Lower lobe of right lung (tissue), 2 donors: Measurements from ENCODE around the gene UBASH3B. TPM values are rescaled to one million over a fixed set of nuclear protein-coding genes. Genes with fewer than 3 reads are reported as not detected.

Source experiments
- ATAC-seq, 2 donors: fragments of 200-7000 bp; cut with Tn5 transposase; one replicate each; pipeline ENCODE4 v1.9.1; 2020 to 2022; ENCODE audit warnings: mild to moderate bottlenecking in 2 of 2, moderate library complexity in 2 of 2
- DNase-seq: peaks from one replicate; pipeline ENCODE4 v3.0.0-alpha.2; 2020
- H3K27ac ChIP-seq: fragments of 200-600 bp; one replicate; pipeline ENCODE4 v1.8.0; 2022
- H3K27me3 ChIP-seq: fragments of 200-600 bp; one replicate; pipeline ENCODE4 v1.8.0; 2022; ENCODE audit warnings: low read depth
- H3K36me3 ChIP-seq: fragments of 200-600 bp; one replicate; pipeline ENCODE4 v1.8.0; 2022; ENCODE audit warnings: mild to moderate bottlenecking
- H3K4me1 ChIP-seq: fragments of 200-600 bp; one replicate; pipeline ENCODE4 v1.8.0; 2022
- H3K4me3 ChIP-seq: fragments of 200-600 bp; one replicate; pipeline ENCODE4 v1.8.0; 2022; ENCODE audit warnings: mild to moderate bottlenecking
- H3K9me3 ChIP-seq: fragments of 200-600 bp; one replicate; pipeline ENCODE4 v1.8.0; 2022
- intact Hi-C: fragments of 100-400 bp; cut with DNase I; formaldehyde crosslinking; loops from one replicate; pipeline ENCODE4 v1.11.0; 2022
- total RNA-seq: library from RNA; stranded (reverse); fragmentation: NEBNext Ultra II Directional; extraction: Animal tissue kit (Norgen Biotek cat#: 25700); gene quantifications from one replicate; pipeline ENCODE4 v1.2.1, GENCODE V29; 2021
- TF ChIP-seq, protein P1 (sequence below): fragments of 200-600 bp; IDR thresholded peaks from one replicate; pipeline ENCODE4 v1.8.0; 2022; ENCODE audit warnings: antibody characterized with exemption, mild to moderate bottlenecking
- donor health status: DM: no; HTN: yes; CAD: no; lungs with severe emphysema.

UBASH3B gene
- total RNA-seq, 1 donor from 2014 or later, result 64.7 TPM

DNA sequence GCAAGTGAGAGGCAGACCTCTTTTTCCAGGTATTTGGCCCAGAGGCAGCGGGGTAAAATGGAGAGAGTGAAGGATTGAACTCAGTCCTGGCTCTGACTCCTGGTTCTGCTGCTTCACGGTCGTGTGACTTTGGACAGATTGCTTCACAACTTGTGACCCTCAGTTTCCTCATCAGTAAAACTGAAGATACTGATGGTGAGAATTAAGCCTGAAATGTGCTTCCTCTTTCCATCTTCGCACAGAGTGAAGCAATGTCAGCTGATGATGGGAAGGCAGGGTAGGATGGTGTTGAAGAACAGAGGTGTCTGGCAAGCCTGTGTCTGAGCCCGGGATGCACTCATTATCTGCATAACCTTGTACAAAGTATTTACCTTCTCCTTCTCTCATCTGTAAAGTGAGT lies 59.0 kb downstream of the UBASH3B start:
- H3K27ac ChIP-seq, result no peak overlapping the region
- no peaks in the 10 kb centered on the region for H3K36me3 ChIP-seq
- no peak for DNase-seq
- peak; percentile 36 to 47 for ATAC-seq
- H3K4me3 ChIP-seq, result no peak overlapping the region
- no peaks in the 10 kb centered on the region for H3K9me3 ChIP-seq
- TF ChIP-seq, protein P1, sequence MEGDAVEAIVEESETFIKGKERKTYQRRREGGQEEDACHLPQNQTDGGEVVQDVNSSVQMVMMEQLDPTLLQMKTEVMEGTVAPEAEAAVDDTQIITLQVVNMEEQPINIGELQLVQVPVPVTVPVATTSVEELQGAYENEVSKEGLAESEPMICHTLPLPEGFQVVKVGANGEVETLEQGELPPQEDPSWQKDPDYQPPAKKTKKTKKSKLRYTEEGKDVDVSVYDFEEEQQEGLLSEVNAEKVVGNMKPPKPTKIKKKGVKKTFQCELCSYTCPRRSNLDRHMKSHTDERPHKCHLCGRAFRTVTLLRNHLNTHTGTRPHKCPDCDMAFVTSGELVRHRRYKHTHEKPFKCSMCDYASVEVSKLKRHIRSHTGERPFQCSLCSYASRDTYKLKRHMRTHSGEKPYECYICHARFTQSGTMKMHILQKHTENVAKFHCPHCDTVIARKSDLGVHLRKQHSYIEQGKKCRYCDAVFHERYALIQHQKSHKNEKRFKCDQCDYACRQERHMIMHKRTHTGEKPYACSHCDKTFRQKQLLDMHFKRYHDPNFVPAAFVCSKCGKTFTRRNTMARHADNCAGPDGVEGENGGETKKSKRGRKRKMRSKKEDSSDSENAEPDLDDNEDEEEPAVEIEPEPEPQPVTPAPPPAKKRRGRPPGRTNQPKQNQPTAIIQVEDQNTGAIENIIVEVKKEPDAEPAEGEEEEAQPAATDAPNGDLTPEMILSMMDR, result no peak
- no peaks in the 10 kb centered on the region for H3K27me3 ChIP-seq
- peaks cover 20% of the 10 kb centered on the region for H3K4me1 ChIP-seq
- intact Hi-C loops, result no loop called here

DNA sequence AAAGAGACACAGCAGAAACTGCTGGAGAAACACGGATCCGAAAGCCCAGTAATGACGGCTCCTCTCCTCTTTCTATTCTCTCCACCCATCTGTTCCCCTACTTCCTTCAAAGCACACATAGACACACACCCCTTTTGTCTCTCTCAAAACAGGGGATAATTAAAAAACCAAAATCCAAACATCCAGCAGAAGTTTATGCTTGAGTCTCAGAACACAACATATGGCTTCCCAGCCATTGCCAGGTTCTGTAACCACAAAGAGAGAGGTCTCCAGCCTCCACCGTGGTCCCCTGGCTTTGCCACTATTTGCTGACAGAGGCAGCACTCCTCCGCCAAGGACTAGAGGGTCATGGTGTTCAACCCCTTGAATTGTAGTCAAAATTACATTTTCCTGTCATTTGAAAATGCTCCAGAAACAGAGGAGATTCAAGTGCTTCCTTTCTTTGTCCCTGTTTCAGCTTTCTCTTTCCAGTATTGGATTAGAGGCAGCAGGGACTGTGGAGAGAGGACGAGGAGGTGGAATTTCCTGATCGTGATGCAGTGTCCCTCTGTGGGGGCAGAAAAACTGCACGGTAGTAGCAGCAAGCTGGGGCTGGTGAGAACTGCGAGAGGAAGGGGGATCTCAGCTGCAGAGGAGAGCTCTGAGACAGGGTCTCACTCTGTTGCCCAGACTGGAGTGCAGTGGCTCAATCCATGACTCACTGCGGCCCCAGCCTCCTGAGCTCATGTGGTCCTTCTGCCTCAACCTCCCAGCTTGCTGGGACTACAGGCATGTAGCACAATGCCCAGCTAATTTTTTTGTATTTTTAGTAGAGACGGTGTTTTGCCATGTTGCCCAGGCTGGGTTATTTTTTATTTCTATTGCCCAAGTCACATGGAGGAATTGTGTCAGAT lies 60.3 kb downstream of the UBASH3B start:
- no peak for DNase-seq
- H3K27ac ChIP-seq, result no peak overlapping the region

DNA sequence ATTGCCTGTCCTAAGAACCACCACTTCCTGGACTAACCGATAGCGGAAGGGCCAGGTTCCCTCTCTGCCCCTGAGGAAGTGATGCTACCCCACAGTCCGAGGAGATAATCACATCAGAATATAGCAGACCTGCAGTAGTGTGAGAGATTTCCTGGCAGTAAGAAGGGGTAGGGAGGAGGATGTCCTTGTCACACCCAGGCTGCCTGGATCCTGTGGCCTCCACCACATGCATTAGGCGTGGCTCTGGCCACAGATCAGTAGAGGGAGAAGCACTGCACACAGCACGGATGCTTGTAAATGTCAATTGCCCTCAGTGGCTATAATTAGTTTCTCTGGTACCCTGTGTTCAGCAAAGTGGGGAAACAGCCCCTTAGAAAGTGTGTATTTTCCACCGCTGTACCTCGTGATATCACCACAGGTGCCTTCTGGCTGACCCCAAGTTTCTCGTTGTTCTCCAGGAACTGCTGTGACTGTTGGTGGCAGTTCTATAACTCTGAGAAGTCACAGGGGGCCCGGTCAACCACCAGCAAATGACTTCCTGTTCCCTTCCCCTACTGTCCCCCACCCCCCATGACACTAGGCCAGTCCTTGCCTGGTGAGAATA lies 61.8 kb downstream of the UBASH3B start:
- H3K27ac ChIP-seq, result peak overlapping the region; percentile 41
- ATAC-seq (peak; percentile 60 to 68), DNase-seq (peak; percentile 51)
- H3K4me1 ChIP-seq, result peaks cover 17% of the 10 kb centered on the region
- H3K36me3 ChIP-seq, result no peaks in the 10 kb centered on the region
- no peaks in the 10 kb centered on the region for H3K27me3 ChIP-seq
- no peak overlapping the region for H3K4me3 ChIP-seq
- TF ChIP-seq, protein P1, result no peak
- no peaks in the 10 kb centered on the region for H3K9me3 ChIP-seq
- intact Hi-C loops, result no loop called here

More for the DNA sequence above, 60.3 kb downstream of the UBASH3B start:
- Histone ChIP-seq H3K36me3 (no peaks in the 10 kb centered on the region), H3K4me3 (no peak overlapping the region), H3K4me1 (peaks cover 17% of the 10 kb centered on the region), H3K9me3 (no peaks in the 10 kb centered on the region), H3K27me3 (no peaks in the 10 kb centered on the region)
- ATAC-seq, result no peak
- TF ChIP-seq, protein P1, result no peak
- intact Hi-C loops, result no loop called here

DNA sequence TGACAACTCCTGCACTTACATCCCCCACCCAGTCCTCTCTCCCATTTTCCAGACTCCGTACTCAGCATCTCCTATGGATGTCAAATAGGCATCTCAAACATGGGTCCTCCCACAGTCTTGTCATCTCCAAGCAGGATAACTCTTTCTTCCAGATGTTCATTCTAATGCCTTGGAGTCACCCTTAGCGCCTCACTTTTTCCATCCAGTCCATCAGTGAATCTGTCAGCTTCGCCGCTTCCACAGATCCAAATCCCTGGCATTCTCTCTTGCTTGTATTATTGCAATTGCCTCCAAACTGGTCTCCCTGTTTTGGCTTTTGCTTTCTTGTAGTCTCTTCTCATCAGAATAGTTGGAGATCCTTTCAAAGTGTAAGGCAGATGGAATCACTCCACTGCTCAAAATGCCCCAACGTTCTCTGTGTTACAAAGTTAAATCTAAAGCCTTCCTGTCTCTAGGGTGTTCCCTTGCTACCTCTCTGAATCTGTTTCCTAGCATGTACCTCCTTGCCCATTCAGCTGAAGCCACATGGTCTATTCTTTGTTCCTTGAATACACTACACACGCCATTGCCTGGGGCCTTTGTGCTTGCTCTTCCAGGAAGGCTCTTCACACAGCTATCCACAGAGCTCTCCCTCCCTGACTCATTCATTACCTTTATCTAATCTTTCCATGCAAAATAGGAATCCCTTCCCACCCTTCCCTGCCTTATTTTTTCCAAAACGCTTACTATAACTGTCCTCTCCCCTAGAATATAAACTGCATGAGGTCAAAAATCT lies 64.8 kb downstream of the UBASH3B start:
- Histone ChIP-seq H3K4me1 (peaks cover 17% of the 10 kb centered on the region), H3K27me3 (no peaks in the 10 kb centered on the region), H3K36me3 (no peaks in the 10 kb centered on the region), H3K4me3 (no peak overlapping the region), H3K9me3 (no peaks in the 10 kb centered on the region), H3K27ac (no peak overlapping the region)
- DNase-seq (no peak), ATAC-seq (no peak)
- TF ChIP-seq, protein P1, result no peak
- intact Hi-C loops, result no loop called here

DNA sequence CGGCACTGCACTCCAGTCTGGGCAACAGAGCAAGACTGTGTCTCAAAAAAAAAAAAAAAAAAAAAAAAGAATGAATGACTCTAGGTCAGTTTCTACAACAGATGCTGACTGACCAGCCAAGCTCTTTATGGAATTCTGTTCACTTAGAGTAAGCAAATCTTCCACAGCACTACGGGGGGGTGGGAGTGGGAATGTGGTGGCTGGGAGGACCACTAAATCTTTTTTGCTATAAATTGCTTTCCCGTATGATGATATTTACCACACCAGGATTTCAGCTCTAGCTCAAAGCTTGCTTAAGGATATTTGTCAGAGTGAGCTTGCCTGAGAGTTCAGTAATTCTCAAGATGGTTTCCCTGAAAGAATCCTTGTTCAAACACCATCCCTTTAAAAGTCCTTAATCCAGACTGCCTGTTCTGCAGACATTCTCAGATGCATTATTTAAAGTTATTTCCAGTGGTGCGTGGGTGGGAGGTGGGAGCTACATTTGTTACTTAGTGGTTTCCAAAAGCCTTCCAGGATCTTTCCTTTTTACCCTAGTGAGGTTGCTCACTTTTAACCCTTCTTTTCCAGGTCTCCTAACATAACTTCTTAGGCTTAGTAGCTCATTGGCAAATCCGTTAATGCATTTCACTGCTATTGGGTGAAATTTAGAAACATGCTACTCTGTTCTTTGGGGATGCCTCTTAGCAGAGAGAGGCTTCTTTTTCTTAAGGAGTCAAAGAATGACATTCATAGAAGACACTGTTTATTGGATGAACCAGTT lies 65.9 kb downstream of the UBASH3B start:
- TF ChIP-seq, protein P1, result no peak
- H3K36me3 ChIP-seq, result no peaks in the 10 kb centered on the region
- H3K9me3 ChIP-seq, result no peaks in the 10 kb centered on the region
- H3K27me3 ChIP-seq, result no peaks in the 10 kb centered on the region
- peaks cover 14% of the 10 kb centered on the region for H3K4me1 ChIP-seq
- H3K4me3 ChIP-seq, result no peak overlapping the region
- H3K27ac ChIP-seq, result no peak overlapping the region
- no peak for ATAC-seq
- DNase-seq, result no peak
- intact Hi-C loops, result no loop called here
